GM19438 (cell line): Measurements from ENCODE around the gene RNF168.
"Not testable (repeated sequence)": the region's sequence is repeated elsewhere in the genome, so short reads cannot be mapped to it uniquely, and the experiment has no call there.

ENCODE experiments used
- ATAC-seq: cut with Tn5 transposase; IDR thresholded peaks from one replicate; pipeline ENCODE4 v1.9.1; 2021; ENCODE audit warnings: low read depth; ENCODE audit not compliant: unreplicated experiment

Gene RNF168

DNA sequence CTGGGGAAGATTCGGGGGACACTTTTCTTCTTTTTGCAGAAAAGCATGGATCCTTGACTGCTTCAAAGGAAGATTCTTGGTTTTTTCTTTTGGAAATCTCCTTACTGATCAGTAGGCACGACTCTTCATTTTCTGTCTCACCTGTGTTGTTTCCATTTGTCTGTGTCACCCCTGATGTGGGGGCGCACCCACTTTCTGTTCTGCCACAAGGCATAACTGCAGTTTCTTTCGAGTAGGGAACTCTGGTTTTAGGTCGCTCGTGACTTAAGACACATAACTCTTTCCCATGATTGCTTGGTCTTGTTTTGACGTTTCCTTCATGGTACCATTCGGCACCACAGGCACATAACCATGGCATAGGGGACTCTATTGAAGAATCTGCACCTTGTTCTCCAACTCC lies 31.3 kb downstream of the RNF168 start:
- no peak for ATAC-seq

DNA sequence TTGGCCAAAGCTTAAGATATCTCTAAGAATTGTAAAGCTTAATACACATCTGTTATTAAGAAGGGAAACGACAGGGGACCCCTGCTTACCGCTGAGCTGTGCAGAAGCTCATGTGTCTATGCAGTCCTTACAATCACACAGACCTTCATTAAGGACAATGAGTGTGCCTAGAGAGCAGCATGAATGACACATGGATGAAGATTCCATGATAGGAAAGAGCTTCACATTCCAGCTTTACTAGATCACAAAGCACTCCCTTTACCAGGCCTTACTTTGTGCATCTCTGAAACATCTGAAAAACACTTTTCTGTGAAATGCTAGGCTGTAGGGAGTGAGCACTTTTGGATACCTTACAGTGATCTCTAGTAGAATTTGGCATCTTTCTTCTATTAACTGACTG lies 32.0 kb downstream of the RNF168 start:
- ATAC-seq = no peak

DNA sequence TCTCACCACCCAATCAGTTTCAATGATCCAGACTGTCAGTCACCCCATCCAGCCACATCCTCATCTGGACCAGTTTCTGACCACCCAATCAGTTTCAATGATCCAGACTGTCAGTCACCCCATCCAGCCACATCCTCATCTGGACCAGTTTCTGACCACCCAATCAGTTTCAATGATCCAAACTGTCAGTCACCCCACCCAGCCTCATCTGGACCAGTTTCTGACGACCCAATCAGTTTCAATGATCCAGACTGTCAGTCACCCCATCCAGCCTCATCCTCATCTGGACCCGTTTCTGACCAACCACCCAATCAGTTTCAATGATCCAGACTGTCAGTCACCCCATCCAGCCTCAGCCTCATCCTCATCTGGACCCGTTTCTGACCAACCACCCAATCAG lies 33.4 kb downstream of the RNF168 start:
- ATAC-seq = not testable (repeated sequence)

DNA sequence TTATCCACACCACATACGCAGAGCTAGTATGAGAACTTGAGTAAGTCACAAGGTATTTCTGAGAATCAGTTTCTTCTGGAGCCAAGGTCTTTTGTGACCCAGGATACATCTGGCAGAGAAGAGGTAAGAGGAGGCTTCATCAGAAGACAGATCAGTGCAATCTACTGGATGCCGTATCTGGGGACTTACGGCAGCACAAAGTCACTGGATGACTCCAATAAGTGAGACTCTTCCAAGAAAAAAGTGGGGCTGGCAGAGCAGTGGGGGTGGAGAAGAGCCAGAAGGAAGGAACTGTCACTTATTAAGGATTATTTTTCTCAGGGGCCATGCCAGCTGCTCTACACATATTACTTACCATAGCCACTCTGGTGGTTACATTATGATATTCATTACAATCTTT lies 39.8 kb downstream of the RNF168 start:
- ATAC-seq = no peak

DNA sequence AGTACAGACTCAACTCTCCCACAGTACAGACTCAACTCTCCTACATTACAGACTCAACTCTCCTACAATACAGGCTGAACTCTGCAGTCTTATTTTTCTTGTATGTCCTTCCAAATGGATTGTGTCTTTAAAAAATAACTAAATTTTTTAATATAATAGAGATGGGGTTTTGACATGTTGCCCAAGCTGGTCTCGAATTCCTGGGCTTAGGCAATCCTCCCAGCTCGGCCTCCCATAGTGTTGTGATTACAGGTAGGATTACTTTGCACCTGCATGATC lies 40.2 kb downstream of the RNF168 start:
- no peak for ATAC-seq

DNA sequence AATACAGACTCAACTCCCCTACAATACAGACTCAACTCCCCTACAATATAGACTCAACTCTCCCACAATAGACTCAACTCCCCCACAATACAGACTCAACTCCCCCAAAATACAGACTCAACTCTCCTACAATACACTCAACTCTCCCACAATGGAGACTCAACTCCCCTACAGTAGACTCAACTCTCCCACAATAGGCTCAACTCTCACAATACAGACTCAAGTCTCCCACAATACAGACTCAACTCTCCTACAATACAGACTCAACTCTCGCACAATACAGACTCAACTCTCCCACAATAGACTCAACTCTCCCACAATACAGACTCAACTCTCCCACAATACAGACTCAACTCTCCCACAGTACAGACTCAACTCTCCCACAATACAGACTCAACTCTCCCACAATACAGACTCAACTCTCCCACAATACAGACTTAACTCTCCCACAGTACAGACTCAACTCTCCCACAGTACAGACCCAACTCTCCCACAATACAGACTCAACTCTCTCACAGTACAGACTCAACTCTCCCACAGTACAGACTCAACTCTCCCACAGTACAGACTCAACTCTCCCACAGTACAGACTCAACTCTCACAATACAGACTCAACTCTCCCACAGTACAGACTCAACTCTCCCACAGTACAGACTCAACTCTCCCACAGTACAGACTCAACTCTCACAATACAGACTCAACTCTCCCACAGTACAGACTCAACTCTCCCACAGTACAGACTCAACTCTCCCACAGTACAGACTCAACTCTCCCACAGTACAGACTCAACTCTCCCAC lies 40.7 kb downstream of the RNF168 start:
- not testable (repeated sequence) for ATAC-seq

DNA sequence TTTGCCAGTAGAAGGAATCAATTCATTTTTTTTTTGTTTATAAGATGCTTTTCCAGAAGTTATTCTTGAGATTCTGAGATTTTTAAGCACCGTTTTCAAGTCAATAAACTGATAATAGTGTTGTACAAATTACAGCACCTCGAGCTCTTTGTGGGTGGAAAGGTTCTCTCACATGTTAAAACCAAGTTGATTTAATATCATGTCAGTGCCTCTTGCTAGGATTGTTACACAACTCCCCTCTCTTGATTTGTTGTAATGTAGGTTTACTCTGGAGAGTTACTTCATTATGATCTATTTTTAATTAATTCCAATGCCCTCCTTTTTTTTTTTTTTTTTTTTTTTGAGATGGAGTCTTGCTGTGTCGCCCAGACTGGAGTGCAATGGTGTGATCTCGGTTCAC lies 45.5 kb downstream of the RNF168 start:
- ATAC-seq = no peak

DNA sequence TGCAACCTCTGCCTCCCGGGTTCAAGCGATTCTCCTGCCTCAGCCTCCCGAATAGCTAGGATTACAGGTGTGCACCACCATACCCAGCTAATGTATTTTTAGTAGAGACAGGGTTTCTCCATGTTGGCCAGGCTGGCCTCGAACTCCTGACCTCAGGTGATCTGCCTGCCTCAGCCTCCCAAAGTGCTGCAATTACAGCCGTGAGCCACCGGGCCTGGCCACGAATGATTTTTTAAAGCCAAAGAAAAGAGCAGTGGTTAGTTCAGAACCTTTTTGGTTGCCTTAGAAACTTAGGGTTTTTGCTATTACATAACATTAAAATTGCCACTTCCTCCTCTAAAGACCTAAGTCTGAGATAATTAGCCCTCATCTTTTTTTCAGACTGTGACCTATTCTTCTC lies 46.1 kb downstream of the RNF168 start:
- ATAC-seq = not testable (repeated sequence)

DNA sequence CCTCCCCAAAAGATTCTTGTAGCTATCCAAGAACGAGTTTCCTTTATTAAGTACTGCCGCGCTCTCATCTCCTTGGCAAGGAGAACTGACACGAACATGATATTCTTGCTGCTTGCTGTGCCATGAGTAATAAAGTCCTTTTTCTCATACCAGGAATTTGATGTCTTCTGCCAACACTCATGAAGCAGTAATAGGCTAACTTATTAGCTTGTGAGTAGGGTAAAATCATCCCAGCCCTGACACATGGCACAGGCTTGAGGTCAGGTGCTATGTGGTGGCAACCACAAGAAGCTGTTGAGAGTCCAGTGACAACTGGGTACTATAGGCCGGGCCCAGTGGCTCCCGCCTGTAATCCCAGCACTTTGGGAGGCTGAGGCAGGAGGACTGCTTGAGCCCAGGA lies 48.6 kb downstream of the RNF168 start:
- ATAC-seq = no peak

DNA sequence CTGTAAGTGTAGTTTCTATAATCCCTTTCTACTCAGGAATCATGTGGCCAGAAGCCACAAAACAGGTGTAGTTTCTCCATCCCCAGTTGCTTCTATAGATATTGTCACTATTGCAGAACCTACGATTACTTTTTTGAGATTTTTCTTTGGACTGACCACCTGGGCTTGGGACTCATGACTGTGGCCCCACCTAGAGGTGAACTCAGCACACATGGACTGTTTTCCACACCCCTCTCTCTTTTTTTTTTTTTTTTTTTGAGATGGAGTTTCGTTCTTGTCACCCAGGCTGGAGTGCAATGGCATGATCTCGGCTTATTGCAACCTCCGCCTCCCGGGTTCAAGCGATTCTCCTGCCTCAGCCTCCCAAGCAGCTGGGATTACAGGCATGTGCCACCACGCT lies 58.2 kb downstream of the RNF168 start:
- not testable (repeated sequence) for ATAC-seq

DNA sequence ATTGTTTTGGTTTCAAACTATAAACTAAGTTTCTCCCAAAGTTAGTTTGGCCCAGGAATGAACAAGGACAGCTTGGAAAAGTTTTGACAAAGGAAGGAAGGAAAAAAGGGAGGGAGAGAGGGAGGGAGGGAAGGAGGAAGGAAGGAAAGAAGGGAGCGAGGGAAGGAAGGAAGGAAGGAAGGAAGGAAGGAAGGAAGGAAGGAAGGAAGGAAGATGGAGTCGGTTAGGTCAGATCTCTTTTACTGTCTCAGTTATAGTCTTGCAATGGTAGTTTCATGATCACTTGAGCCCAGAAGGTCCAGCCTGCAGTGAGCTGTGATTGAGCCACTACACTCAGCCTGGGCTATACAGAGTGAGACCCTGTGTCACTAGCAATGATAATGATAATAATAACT lies 59.1 kb downstream of the RNF168 start:
- ATAC-seq = no peak

DNA sequence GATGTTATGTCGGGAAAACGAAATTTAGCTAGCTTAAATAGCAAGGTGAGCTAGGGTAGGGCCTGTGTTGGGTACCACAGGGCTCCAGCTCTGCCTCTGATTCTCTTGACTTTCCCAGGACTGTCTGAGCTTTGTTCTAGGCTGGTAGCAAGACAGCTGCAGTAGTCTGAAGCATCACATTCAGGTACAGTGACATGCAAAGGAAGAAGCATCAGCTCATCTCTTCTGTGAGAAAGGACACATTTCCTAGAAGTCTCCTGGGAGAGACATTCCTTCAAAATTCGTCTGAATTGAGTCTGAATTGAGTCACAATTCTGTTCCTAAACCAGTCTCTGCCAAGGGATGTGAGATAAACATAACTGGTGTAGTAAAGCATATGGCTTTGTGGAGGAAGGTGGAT lies 62.9 kb downstream of the RNF168 start:
- ATAC-seq = no peak

DNA sequence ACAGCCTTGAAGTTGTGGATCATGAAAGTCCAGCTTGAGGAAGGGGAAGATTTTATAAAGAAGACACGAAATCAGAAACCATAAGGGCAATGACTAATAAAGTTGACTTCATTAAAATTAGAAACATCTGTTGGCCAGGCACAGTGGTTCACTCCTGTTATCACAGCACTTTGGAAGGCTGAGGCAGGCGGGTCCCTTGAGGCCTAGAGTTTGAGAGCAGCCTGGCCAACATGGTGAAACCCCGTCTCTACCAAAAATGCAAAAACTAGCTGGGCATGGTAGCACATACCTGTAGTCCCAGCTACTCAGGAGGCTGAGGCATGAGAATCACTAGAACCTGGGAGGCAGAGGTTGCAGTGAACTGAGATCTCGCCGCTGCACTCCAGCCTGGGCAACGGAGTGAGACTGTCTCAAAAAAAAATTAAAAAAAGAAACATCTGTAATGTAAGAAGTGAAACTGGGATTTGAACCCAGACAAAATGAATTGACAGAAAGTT lies 63.5 kb downstream of the RNF168 start:
- ATAC-seq = no peak

DNA sequence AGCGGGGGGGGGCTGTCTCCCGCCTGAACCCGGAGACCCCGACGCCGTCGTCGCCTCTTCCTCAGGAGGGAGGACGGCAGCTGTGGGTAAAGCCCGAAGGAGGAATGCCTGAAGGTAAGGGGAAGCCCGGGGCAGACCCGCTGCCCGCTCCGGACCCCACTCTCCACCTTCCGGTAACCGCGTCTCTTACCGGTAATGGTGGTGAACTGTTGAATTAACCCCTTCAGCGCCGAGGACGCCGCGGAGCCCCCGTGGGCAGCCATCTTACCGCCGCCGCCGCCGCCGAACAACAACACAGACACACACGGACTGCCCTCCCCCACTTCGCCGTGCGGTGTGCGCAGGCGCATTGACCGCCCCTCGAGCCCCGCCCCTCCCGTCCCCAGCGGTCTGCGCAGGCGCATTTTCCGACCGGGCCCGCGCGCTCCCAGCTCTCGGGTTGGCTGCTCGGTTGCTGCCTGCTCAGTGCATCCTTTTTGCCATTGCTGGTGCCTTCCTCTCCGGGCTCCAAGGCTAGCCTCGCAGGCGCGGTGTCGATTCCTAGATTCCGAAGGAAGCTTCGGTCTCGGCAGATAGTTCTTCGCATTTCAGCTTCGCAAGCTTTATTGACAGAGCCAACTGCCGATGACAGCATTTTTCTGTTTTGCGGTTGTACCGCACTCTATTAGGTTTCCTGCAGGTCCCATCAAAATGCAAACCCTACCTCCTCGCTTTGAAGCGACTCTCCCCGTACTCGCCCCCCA lies 71.3 kb downstream of the RNF168 start, which contains the start of gene UBXN7:
Gene UBXN7 (minus strand): TSS at position 291 of the 743 bp plus-strand sequence. CDS start 28 bp downstream, at position 263.
- peak; percentile 74 for ATAC-seq

DNA sequence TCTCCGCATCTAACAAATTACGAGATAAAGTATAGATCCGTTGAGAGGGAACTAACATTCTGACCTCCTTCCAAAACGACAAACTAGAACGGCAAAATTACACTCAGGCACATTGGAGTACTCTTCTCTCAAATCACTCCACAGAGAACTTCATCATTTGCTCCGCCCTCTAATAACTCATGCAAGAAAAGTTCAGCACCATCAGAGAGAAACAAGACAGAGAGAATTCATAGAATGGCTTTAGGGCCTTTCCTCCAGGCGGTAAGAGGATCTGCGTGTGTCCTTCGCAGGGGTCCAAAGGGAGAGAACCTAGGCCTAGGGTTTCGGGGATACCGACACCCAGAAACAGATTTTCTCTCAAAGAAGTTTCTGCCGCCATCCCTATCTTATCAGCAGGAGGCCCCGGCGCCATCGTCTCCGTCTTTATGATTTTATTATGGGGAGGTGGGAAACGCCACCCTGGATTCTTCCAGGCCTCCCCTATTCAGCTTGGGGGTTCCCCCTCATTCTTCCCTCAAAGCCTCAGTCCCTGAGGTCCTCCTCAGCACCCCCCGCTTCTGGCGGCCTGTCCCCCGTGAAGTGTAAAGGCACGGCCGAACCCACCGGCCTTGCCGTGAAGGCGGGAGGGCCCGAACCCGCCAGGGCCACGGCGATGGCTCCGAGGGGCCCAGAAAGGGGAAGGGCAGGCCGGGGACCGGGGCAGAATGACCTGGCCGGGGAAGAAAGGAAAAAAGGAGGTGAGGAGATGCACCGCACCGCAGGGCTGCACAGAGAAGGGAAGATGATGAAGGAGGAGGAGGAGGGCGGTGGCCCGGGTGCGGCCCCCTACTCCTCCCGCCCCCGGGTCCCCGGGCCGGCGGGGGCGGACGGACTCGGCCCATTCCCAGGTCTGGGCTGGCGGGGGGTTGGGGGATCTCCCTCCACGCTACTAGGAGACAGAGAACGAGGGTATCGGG lies 72.1 kb downstream of the RNF168 start:
- ATAC-seq = peak; percentile 43

DNA sequence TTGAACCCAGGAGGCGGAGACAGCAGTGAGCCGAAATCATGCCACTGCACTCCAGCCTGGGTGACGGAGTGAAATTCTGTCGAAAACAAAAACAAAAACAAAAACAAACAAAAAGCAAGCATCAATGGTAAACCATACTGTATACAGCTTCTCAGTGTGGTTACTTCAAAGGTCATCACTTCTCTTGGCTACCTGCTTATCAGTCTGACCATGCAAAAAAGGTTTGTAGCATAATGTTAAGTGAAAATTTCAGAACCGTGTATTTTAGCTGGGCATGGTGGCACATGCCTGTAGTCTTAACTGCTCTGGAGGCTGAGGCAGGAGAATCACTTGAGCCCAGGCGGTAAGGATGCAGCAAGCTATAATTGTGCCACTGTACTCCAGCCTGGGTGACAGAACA lies 75.5 kb downstream of the RNF168 start:
- ATAC-seq = no peak

DNA sequence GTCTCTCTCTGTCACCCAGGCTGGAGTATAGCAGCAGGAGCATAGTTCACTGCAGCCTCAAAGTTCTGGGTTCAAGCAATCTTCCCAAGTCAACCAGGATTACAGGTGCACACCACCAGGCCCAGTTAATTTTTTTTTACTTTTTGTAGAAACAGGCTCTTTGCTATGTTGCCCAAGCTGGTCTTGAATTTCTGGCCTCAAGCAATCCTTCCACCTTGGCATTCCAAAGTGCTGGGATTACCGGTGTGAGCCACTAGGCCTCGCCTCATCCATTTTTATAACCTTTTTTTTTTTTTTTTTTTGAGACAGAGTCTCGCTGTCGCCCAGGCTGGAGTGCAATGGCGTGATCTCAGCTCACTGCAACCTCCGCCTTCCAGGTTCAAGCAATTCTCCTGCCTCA lies 79.1 kb downstream of the RNF168 start:
- not testable (repeated sequence) for ATAC-seq

DNA sequence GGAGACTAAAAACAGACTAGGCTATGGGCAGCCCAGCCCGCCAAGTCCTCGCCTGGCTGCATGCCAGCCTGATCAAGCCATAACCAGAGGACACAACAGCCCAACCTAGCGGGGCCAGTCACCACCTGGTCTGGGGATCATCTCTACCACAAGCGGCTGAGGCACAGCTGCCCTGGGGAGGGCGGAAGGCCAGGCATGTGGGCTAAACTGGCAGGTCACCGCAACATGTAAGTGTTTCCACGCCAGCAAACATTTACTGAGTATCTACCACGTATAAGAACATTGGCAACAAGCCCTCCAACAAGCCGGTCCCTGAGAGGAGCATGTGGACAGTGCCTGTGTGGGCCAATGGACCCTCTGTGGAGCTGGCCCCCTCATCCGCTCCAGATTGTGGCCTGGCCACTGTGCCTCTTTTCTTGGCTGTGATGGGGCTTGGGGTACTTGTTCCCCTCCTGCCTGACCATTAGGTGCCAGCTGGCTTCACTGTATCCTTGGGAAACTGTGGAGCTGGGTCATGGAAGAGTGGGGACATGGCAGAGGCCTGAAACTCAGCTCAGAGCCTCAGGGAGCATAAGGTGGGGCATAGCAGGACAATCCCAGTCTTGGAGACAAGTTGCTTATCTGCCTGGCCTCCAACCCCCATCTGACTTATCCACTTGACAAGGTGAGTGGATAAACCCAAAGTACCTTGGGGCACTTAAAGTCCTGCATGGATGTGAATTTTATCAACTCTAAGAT lies 80.4 kb downstream of the RNF168 start:
- ATAC-seq = no peak

DNA sequence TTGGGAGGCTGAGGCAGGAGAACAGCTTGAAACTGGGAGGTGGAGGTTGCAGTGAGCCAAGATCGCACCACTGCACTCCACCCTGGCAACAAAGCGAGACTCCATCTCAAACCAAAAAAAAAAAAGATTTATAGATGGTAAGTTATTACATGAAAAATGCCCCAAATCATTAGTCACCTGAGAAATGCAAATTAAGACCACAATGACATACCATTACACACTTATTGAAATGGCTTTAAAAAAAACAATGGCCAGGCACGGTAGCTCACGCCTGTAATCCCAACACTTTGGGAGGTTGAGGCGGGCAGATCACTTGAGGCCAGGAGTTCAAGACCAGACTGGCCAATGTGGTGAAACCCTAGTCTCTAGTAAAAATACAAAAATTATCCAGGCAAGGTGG lies 81.9 kb downstream of the RNF168 start:
- not testable (repeated sequence) for ATAC-seq

DNA sequence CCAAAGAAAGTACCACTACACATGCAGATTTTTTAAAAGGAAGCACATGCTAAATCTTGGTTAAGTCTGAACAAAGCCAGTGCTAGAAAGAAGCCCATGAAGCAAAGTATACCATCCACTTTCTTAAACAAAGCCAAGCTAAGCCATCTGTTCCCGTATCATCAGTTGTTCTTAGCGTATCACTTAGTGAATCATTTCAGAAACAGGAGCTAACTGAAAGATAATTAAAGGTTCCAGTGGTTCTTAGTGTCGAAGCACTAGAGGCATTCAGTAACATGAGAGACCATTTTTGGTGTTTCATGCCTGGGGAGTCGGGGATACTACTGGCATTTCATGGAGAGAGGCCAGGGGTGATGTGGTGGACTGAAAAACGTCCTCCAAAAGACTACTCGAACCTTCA lies 84.2 kb downstream of the RNF168 start:
- ATAC-seq = no peak
